CD14-positive monocyte (primary cell): ENCODE results near the gene SPINT2. TPM values are rescaled to one million over a fixed set of nuclear protein-coding genes. Genes with fewer than 3 reads are reported as not detected.

ENCODE experiments used
- DNase-seq, 3 donors: peaks; one replicate each; pipeline ENCODE4 v3.0.0-alpha.2; 2011 to 2022
- H2AFZ ChIP-seq: 2 replicates; pipeline ENCODE4 v1.6.0; 2012; ENCODE audit warnings: mild to moderate bottlenecking, low read depth, low read length, inconsistent platforms; ENCODE audit not compliant: insufficient read depth, poor library complexity, severe bottlenecking
- H3K27ac ChIP-seq, 2 donors: 1 replicate in 1 of 2; 2 replicates in 1 of 2; pipeline ENCODE4 v1.5.1; 2012 to 2013; ENCODE audit warnings: low read length in 2 of 2, control low read depth in 1 of 2, inconsistent platforms in 1 of 2, low read depth in 1 of 2, mild to moderate bottlenecking in 1 of 2
- H3K27me3 ChIP-seq, 2 donors: one replicate each; pipeline versions ENCODE4 v1.6.0 to v1.6.1; 2011 to 2013; ENCODE audit warnings: low read length in 2 of 2; ENCODE audit not compliant: control insufficient read depth in 2 of 2, insufficient read depth in 2 of 2
- H3K36me3 ChIP-seq, 2 donors: replicated peaks in 1 of 2; 1 replicate in 1 of 2; 2 replicates in 1 of 2; pipeline versions ENCODE4 v1.5.1 to v1.6.1; 2012 to 2013; ENCODE audit warnings: low read length in 2 of 2, control low read depth in 1 of 2, inconsistent platforms in 1 of 2, mild to moderate bottlenecking in 1 of 2; ENCODE audit not compliant: insufficient read depth in 2 of 2, control insufficient read depth in 1 of 2
- H3K4me1 ChIP-seq, 2 donors: 1 replicate in 1 of 2; 2 replicates in 1 of 2; pipeline versions ENCODE4 v1.5.1 to v1.6.1; 2012 to 2013; ENCODE audit warnings: low read length in 2 of 2, control low read depth in 1 of 2, inconsistent platforms in 1 of 2, mild to moderate bottlenecking in 1 of 2, moderate library complexity in 1 of 2; ENCODE audit not compliant: insufficient read depth in 2 of 2, control insufficient read depth in 1 of 2
- H3K4me2 ChIP-seq: replicated peaks from 2 replicates; pipeline ENCODE3; 2012; ENCODE audit warnings: low read length, moderate library complexity, mild to moderate bottlenecking; ENCODE audit not compliant: poor library complexity, severe bottlenecking; ENCODE audit errors: extremely low read depth
- H3K4me3 ChIP-seq, 3 experiments: fragments of 200-600 bp in 1 of 3; sonication (generic) in 1 of 3; replicated peaks in 1 of 3; 1 replicate in 2 of 3; 2 replicates in 1 of 3; pipeline ENCODE4 v1.5.1; 2011 to 2013; ENCODE audit warnings: low read length in 3 of 3, mild to moderate bottlenecking in 3 of 3, control low read depth in 2 of 3, low read depth in 2 of 3, inconsistent platforms in 1 of 3, moderate library complexity in 1 of 3
- H3K79me2 ChIP-seq: 2 replicates; pipeline ENCODE4 v1.6.0; 2012; ENCODE audit warnings: mild to moderate bottlenecking, control low read depth, inconsistent platforms, low read length, moderate library complexity; ENCODE audit not compliant: insufficient read depth
- H3K9ac ChIP-seq: 2 replicates; pipeline ENCODE4 v1.6.0; 2017; ENCODE audit warnings: low read length, mild to moderate bottlenecking; ENCODE audit not compliant: insufficient read depth, poor library complexity, severe bottlenecking
- H3K9me3 ChIP-seq, 2 donors: replicated peaks in 1 of 2; 1 replicate in 1 of 2; 2 replicates in 1 of 2; pipeline versions ENCODE4 v1.5.1 to v1.6.1; 2012 to 2013; ENCODE audit warnings: low read length in 2 of 2, control low read depth in 1 of 2; ENCODE audit not compliant: control insufficient read depth in 1 of 2, insufficient read depth in 1 of 2
- H4K20me1 ChIP-seq: 2 replicates; pipeline ENCODE4 v1.6.0; 2012; ENCODE audit warnings: mild to moderate bottlenecking, low read length, control low read depth, moderate library complexity; ENCODE audit not compliant: insufficient read depth
- H3K27ac Mint-ChIP-seq, 7 donors: one replicate each; pipeline ENCODE4 v1.8.0; 2020; ENCODE audit warnings: mild to moderate bottlenecking in 7 of 7, mixed read lengths in 7 of 7, moderate library complexity in 6 of 7, inconsistent platforms in 2 of 7
- H3K27me3 Mint-ChIP-seq, 3 donors: one replicate each; pipeline ENCODE4 v1.8.0; 2021 to 2022; ENCODE audit warnings: low read depth in 3 of 3, mild to moderate bottlenecking in 3 of 3, mixed read lengths in 3 of 3, moderate library complexity in 3 of 3, inconsistent platforms in 1 of 3
- H3K36me3 Mint-ChIP-seq, 2 donors: one replicate each; pipeline ENCODE4 v1.8.0; 2020; ENCODE audit warnings: mixed read lengths in 2 of 2, inconsistent platforms in 1 of 2, mild to moderate bottlenecking in 1 of 2
- H3K4me1 Mint-ChIP-seq: one replicate; pipeline ENCODE4 v1.8.0; 2020; ENCODE audit warnings: mild to moderate bottlenecking, mixed read lengths
- H3K4me3 Mint-ChIP-seq, 2 donors: one replicate each; pipeline ENCODE4 v1.8.0; 2020; ENCODE audit warnings: mild to moderate bottlenecking in 2 of 2, mixed read lengths in 2 of 2, moderate library complexity in 1 of 2
- H3K9me3 Mint-ChIP-seq, 7 donors: one replicate each; pipeline ENCODE4 v1.8.0; 2020 to 2022; ENCODE audit warnings: mixed read lengths in 7 of 7, mild to moderate bottlenecking in 6 of 7, moderate library complexity in 6 of 7, inconsistent platforms in 2 of 7
- WGBS: methylation state at CpG from one replicate; pipeline ENCODE4 v1.1.5; 2013; ENCODE audit warnings: missing lambda C conversion rate; ENCODE audit not compliant: insufficient coverage; 5-methylcytosine and 5-hydroxymethylcytosine counted together
- intact Hi-C, 2 donors: fragments of 100-400 bp; cut with micrococcal nuclease; formaldehyde crosslinking; loops; one replicate each; pipeline versions ENCODE4 v1.15.0 to v1.15.1; 2023
- polyA plus RNA-seq, 3 donors: library from polyadenylated mRNA; depleted of rRNA in 1 of 3; unstranded in 2 of 3; stranded (reverse) in 1 of 3; fragments of 300-500 nt in 2 of 3; fragments of >200 nt in 1 of 3; fragmentation: Illumina TruSeq in 2 of 3; gene quantifications; 1 replicate in 2 of 3; 2 replicates in 1 of 3; pipeline ENCODE4 v1.2.3, GENCODE V29; 2012 to 2021
- TF ChIP-seq, protein P1 (sequence below): fragments of 200-600 bp; IDR thresholded peaks from one replicate; pipeline ENCODE4 v1.8.0; 2022; ENCODE audit warnings: antibody characterized with exemption, mild to moderate bottlenecking

The SPINT2 gene
- polyA plus RNA-seq, 3 donors = 42.9 to 139 (median 114) TPM

DNA sequence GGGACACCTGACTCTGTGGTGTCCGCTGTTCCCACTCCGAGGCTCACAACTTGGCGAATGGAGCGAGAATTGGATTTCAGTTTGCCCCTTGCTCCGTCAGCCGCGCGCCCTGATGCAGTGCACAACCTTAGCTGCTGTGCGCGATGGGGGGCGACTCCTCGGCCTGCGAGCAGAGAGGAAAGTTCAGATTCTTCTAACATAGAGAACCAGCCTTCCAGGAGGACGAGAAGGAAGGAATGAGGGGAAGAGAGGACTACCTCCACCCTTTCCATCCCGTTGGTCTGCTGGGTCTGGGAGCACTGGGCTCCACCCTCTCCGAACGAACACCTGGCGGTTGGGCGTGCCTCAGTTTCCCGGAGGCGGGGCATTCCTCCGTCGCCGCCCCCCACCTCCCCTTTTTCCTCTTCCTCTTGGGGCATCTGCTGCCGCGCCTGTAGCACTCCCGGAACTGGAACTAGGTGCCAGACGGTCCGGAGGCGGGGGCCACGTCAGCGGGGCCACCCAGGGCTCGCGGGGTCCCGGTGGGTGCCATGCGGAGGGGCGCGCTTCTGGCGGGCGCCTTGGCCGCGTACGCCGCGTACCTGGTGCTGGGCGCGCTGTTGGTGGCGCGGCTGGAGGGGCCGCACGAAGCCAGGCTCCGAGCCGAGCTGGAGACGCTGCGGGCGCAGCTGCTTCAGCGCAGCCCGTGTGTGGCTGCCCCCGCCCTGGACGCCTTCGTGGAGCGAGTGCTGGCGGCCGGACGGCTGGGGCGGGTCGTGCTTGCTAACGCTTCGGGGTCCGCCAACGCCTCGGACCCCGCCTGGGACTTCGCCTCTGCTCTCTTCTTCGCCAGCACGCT is 55.3 kb downstream of the SPINT2 start, which contains the start of gene KCNK6:
TSS of gene KCNK6 (plus strand) at position 425 of the 838 bp plus-strand sequence. CDS start at position 531, 106 bp downstream.
- Histone ChIP-seq H3K27ac (peak within 1 kb of the TSS in 1 of 2 donors; percentile 83), H3K4me2 (peak within 1 kb of the TSS; percentile 96), H3K27me3 (no peaks in the 10 kb centered on the region), H3K79me2 (peaks cover 39% of the 10 kb centered on the region), H2AFZ (peak within 1 kb of the TSS; percentile 96), H3K4me3 (peak within 1 kb of the TSS; percentile 54 to 90 (median 73)), H4K20me1 (peaks cover 27% of the 10 kb centered on the region), H3K9me3 (no peaks in the 10 kb centered on the region), H3K4me1 (peaks cover 73 to 87% of the 10 kb centered on the region in 2 donors), H3K9ac (peak within 1 kb of the TSS; percentile 76), H3K36me3 (peaks cover 3 to 6% of the 10 kb centered on the region in 2 donors)
- peak in 2 of 3 donors; percentile 39 to 45 for DNase-seq
- H3K4me3 Mint-ChIP-seq = peak within 1 kb of the TSS; percentile 85 to 91
- TF ChIP-seq, protein P1, sequence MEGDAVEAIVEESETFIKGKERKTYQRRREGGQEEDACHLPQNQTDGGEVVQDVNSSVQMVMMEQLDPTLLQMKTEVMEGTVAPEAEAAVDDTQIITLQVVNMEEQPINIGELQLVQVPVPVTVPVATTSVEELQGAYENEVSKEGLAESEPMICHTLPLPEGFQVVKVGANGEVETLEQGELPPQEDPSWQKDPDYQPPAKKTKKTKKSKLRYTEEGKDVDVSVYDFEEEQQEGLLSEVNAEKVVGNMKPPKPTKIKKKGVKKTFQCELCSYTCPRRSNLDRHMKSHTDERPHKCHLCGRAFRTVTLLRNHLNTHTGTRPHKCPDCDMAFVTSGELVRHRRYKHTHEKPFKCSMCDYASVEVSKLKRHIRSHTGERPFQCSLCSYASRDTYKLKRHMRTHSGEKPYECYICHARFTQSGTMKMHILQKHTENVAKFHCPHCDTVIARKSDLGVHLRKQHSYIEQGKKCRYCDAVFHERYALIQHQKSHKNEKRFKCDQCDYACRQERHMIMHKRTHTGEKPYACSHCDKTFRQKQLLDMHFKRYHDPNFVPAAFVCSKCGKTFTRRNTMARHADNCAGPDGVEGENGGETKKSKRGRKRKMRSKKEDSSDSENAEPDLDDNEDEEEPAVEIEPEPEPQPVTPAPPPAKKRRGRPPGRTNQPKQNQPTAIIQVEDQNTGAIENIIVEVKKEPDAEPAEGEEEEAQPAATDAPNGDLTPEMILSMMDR = no peak
- peaks cover 0 to 5% (median 0%) of the 10 kb centered on the region in 7 donors for H3K9me3 Mint-ChIP-seq
- H3K36me3 Mint-ChIP-seq = peaks cover 8 to 18% of the 10 kb centered on the region in 2 donors
- H3K4me1 Mint-ChIP-seq = peaks cover 77% of the 10 kb centered on the region
- H3K27ac Mint-ChIP-seq = peak within 1 kb of the TSS in 6 of 7 donors; percentile 30 to 72 (median 47)
- intact Hi-C loops = loop anchor here (5.0 kb wide), 3 partner anchors 53 to 412 kb away; partner anchors contain the start of genes SIPA1L3 (in 2 of the 2), WDR87 (in 2 of the 2), EIF3K (in 1 of the 2) and MAP4K1 (in 1 of the 2)
- WGBS = 5% methylated on average over 66 of the region's 76 CpGs
- H3K27me3 Mint-ChIP-seq = peaks cover 0 to 4% (median 0%) of the 10 kb centered on the region in 3 donors

DNA sequence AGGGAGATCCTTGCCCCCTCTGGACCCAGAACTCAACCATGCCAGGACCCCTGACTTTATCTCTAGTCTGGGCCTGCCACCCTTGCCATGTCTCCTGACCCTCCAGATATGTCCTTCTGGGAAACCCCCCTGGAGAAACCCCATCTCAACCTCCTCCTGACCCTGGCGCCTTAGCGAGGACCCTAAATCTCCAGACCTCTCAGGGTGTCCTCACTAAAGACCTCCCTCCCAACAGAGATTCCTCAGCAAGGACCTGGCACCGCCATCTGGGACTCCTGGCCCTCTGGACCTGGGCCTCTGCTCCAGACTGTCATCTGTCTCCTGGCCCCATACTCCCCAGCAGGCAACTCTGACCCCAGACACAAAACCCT is 56.6 kb downstream of the SPINT2 start:
- peaks cover 64 to 77% of the 10 kb centered on the region in 2 donors for H3K4me1 ChIP-seq
- H4K20me1 ChIP-seq = peaks cover 41% of the 10 kb centered on the region
- H3K9me3 ChIP-seq = no peaks in the 10 kb centered on the region
- no peak for DNase-seq
- 94% methylated on average over 3 of the region's 3 CpGs for WGBS
- peaks cover 0 to 5% (median 0%) of the 10 kb centered on the region in 7 donors for H3K9me3 Mint-ChIP-seq
- H3K27ac Mint-ChIP-seq = peak overlapping the region in 5 of 7 donors; percentile 5 to 41 (median 37)
- TF ChIP-seq, protein P1 = no peak
- peak overlapping the region in 2 of 3 experiments; percentile 73 to 90 for H3K4me3 ChIP-seq
- H3K36me3 Mint-ChIP-seq = peaks cover 20 to 30% of the 10 kb centered on the region in 2 donors
- no peaks in the 10 kb centered on the region for H3K27me3 ChIP-seq
- H3K4me1 Mint-ChIP-seq = peaks cover 70% of the 10 kb centered on the region
- H3K4me2 ChIP-seq = peak overlapping the region; percentile 96
- peaks cover 12 to 19% of the 10 kb centered on the region in 2 donors for H3K36me3 ChIP-seq
- no peak overlapping the region for H2AFZ ChIP-seq
- peak overlapping the region; percentile 85 to 91 for H3K4me3 Mint-ChIP-seq
- peak overlapping the region; percentile 76 for H3K9ac ChIP-seq
- peaks cover 30% of the 10 kb centered on the region for H3K79me2 ChIP-seq
- intact Hi-C loops = no loop called here
- H3K27ac ChIP-seq = no peak overlapping the region
- peaks cover 0 to 4% (median 1%) of the 10 kb centered on the region in 3 donors for H3K27me3 Mint-ChIP-seq
